Endothelial cell of umbilical vein (primary cell): ENCODE data around the gene PKMYT1. TPM values are rescaled to one million over a fixed set of nuclear protein-coding genes. Genes with fewer than 3 reads are reported as not detected.

ENCODE experiments used
- BruUV-seq: library from RNA; stranded (reverse); fragments of 400-500 nt; replicated peaks from 2 replicates; lab custom pipeline; 2021; lab: Mats Ljungman, UMichigan
- CTCF ChIA-PET: fragments of 300-600, 350-600 bp; sonication (Branson Sonifier 250); formaldehyde crosslinking; loops from one replicate; lab custom pipeline; 2021; ENCODE audit warnings: antibody characterized with exemption, inconsistent platforms; lab: Charles Lee
- POLR2A ChIA-PET: fragments of 300-600, 350-600 bp; sonication (Branson Sonifier 250); formaldehyde crosslinking; loops from one replicate; lab custom pipeline; 2021; ENCODE audit warnings: antibody characterized with exemption, inconsistent platforms; lab: Charles Lee
- DNase-seq: peaks from one replicate; pipeline ENCODE4 v3.0.0-alpha.2; 2011; ENCODE audit warnings: low read depth, low spot score
- FAIRE-seq: peaks from 2 replicates; lab custom pipeline; 2011; peaks lifted over from hg19 to GRCh38; lab: Jason Lieb, UNC
- H2AFZ ChIP-seq: 2 replicates; pipeline ENCODE4 v1.6.0; 2012; ENCODE audit warnings: low read depth, low read length, control low read depth, inconsistent platforms
- H3K27ac ChIP-seq: 2 replicates; pipeline ENCODE4 v1.5.1; 2011; ENCODE audit warnings: low read depth, mild to moderate bottlenecking, control low read depth, low read length, moderate library complexity; ENCODE audit not compliant: insufficient read depth
- H3K27me3 ChIP-seq, 2 experiments: 2 replicates each; pipeline versions ENCODE4 v1.6.0 to v1.6.1; 2011; ENCODE audit warnings: low read length in 2 of 2, mixed read lengths in 1 of 2; ENCODE audit not compliant: control insufficient read depth in 2 of 2, insufficient read depth in 2 of 2
- H3K36me3 ChIP-seq, 2 experiments: 2 replicates in 1 of 2; 3 replicates in 1 of 2; pipeline ENCODE4 v1.5.1; 2011; ENCODE audit warnings: low read length in 2 of 2, mild to moderate bottlenecking in 1 of 2, moderate library complexity in 1 of 2; ENCODE audit not compliant: control insufficient read depth in 2 of 2, insufficient read depth in 2 of 2; ENCODE audit errors: extremely low read depth in 1 of 2
- H3K4me1 ChIP-seq: 3 replicates; pipeline ENCODE4 v1.5.1; 2011; ENCODE audit warnings: mild to moderate bottlenecking, low read length; ENCODE audit not compliant: control insufficient read depth, insufficient read depth; ENCODE audit errors: extremely low read depth
- H3K4me2 ChIP-seq: 2 replicates; pipeline ENCODE4 v1.6.1; 2011; ENCODE audit warnings: low read length, control low read depth, mixed read lengths; ENCODE audit not compliant: insufficient read depth
- H3K4me3 ChIP-seq, 3 experiments: fragments of 200-600 bp in 1 of 3; sonication (generic), shearing (Covaris generic) in 1 of 3; replicated peaks in 1 of 3; 2 replicates each; pipeline ENCODE4 v1.5.1; 2011 to 2016; ENCODE audit warnings: control low read depth in 3 of 3, low read length in 3 of 3, mild to moderate bottlenecking in 2 of 3, inconsistent platforms in 1 of 3, low read depth in 1 of 3, moderate library complexity in 1 of 3; ENCODE audit not compliant: insufficient read depth in 1 of 3
- H3K79me2 ChIP-seq: 2 replicates; pipeline ENCODE4 v1.6.0; 2012; ENCODE audit warnings: low read length, inconsistent platforms; ENCODE audit not compliant: control insufficient read depth, insufficient read depth
- H3K9ac ChIP-seq: replicated peaks from 2 replicates; pipeline ENCODE3; 2011; ENCODE audit warnings: low read length, control low read depth; ENCODE audit not compliant: insufficient read depth; ENCODE audit errors: extremely low read depth
- H3K9me1 ChIP-seq: replicated peaks from 3 replicates; pipeline ENCODE4 v1.6.0; 2011; ENCODE audit warnings: mild to moderate bottlenecking, low read length; ENCODE audit not compliant: control insufficient read depth, insufficient read depth; ENCODE audit errors: extremely low read depth
- H3K9me3 ChIP-seq: replicated peaks from 2 replicates; pipeline ENCODE4 v1.5.1; 2012; ENCODE audit warnings: low read length, inconsistent platforms; ENCODE audit not compliant: control insufficient read depth, insufficient read depth
- H4K20me1 ChIP-seq: replicated peaks from 2 replicates; pipeline ENCODE3; 2011; ENCODE audit warnings: mild to moderate bottlenecking, low read length; ENCODE audit not compliant: control insufficient read depth, insufficient read depth; ENCODE audit errors: extremely low read depth
- FOS ChIP-seq: IDR thresholded peaks from 2 replicates; pipeline ENCODE4 v1.6.1; 2011; ENCODE audit warnings: mild to moderate bottlenecking, low read length, moderate library complexity, borderline replicate concordance; ENCODE audit not compliant: insufficient read depth
- GATA2 ChIP-seq: IDR thresholded peaks from 2 replicates; pipeline ENCODE4 v1.7.0; 2011; ENCODE audit warnings: low read depth, mild to moderate bottlenecking, moderate library complexity, mixed read lengths, low read length; ENCODE audit not compliant: insufficient read length, insufficient read depth
- MYC ChIP-seq: IDR thresholded peaks from one replicate; pipeline ENCODE4 v1.6.1; 2011; ENCODE audit warnings: mild to moderate bottlenecking, low read depth, low read length
- POLR2A ChIP-seq: IDR thresholded peaks from 2 replicates; pipeline ENCODE4 v1.6.1; 2012; ENCODE audit warnings: low read depth, mild to moderate bottlenecking, control low read depth, low read length
- POLR2AphosphoS5 ChIP-seq: IDR thresholded peaks from 2 replicates; pipeline ENCODE4 v1.6.1; 2012; ENCODE audit warnings: low read depth, mild to moderate bottlenecking, control low read depth, low read length, moderate library complexity; ENCODE audit not compliant: insufficient read depth
- dilution Hi-C: fragments of 300-500 bp; cut with MboI; formaldehyde crosslinking; loops from one replicate; pipeline ENCODE4 v1.15.0; 2019; ENCODE audit warnings: low sequenced_read_pairs; ENCODE audit not compliant: extremely low pct_ligation_motif_present
- intact Hi-C: fragments of 100-400 bp; cut with micrococcal nuclease; formaldehyde crosslinking; loops from one replicate; pipeline ENCODE4 v1.10.0; 2022
- polyA plus RNA-seq, 4 experiments: library from polyadenylated mRNA; depleted of rRNA in 3 of 4; stranded (reverse) in 3 of 4; unstranded in 1 of 4; fragments of >200 nt; gene quantifications; 2 replicates each; pipeline versions ENCODE4 v1.2.1 to v1.2.3, GENCODE V29; 2011 to 2012; ENCODE audit warnings: missing spikeins in 1 of 4
- total RNA-seq: library from RNA; stranded (reverse); gene quantifications from 2 replicates; pipeline ENCODE4 v1.2.3, GENCODE V29; 2021
- TF ChIP-seq, protein P1 (sequence below), 2 donors: IDR thresholded peaks; 1 replicate in 1 of 2; 2 replicates in 1 of 2; pipeline ENCODE4 v1.5.1; 2011; ENCODE audit warnings: low read length in 2 of 2, mild to moderate bottlenecking in 2 of 2, moderate library complexity in 2 of 2, control low read depth in 1 of 2, inconsistent platforms in 1 of 2, low read depth in 1 of 2; ENCODE audit not compliant: insufficient read depth in 1 of 2; ENCODE audit errors: extremely low read depth in 1 of 2
- TF ChIP-seq, protein P2 (sequence below): IDR thresholded peaks from 2 replicates; pipeline ENCODE4 v1.6.1; 2011; ENCODE audit not compliant: insufficient read depth, insufficient read length

The PKMYT1 gene
- total and polyA plus RNA-seq, 2 donors (not counting 3 experiments of a cell fraction or from before 2014, with no cell fraction given) = 26.1 to 48.5 TPM

DNA sequence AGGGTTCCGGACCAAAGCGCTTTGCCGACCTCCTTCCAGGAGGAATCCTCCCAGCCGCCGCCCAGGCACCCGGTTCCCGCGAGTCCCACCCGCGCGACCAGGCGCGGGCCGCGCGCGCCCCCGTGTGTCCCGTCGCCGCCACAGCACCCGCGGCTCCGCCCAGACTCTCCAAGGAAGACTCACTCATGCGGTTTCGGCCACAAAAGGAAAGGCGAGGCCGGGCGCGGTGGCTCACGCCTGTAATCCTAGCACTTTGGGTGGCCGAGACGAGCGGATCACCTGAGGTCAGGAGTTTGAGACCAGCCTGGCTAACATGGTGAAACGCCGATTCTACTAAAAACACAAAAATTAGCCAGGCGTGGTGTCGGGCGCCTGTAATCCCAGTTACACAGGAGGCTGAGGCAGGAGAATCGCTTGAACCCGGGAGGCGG lies 3.5 kb upstream of the PKMYT1 start:
- peak; percentile 88 for FAIRE-seq
- H3K27ac ChIP-seq = no peak overlapping the region
- no TSS peak for BruUV-seq
- H3K27me3 ChIP-seq = no peaks in the 10 kb centered on the region
- H3K79me2 ChIP-seq = peaks cover 5% of the 10 kb centered on the region
- intact Hi-C loops (no loop called here), dilution Hi-C loops (no loop called here)
- H3K9me1 ChIP-seq = no peaks in the 10 kb centered on the region
- no peaks in the 10 kb centered on the region for H3K36me3 ChIP-seq
- no peak overlapping the region for H3K4me3 ChIP-seq
- TF ChIP-seq MYC (no peak), GATA2 (no peak), POLR2A (no peak), FOS (no peak), POLR2AphosphoS5 (peak; percentile 74)
- TF ChIP-seq, protein P1, sequence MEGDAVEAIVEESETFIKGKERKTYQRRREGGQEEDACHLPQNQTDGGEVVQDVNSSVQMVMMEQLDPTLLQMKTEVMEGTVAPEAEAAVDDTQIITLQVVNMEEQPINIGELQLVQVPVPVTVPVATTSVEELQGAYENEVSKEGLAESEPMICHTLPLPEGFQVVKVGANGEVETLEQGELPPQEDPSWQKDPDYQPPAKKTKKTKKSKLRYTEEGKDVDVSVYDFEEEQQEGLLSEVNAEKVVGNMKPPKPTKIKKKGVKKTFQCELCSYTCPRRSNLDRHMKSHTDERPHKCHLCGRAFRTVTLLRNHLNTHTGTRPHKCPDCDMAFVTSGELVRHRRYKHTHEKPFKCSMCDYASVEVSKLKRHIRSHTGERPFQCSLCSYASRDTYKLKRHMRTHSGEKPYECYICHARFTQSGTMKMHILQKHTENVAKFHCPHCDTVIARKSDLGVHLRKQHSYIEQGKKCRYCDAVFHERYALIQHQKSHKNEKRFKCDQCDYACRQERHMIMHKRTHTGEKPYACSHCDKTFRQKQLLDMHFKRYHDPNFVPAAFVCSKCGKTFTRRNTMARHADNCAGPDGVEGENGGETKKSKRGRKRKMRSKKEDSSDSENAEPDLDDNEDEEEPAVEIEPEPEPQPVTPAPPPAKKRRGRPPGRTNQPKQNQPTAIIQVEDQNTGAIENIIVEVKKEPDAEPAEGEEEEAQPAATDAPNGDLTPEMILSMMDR (IDR thresholded peaks at IDR 0.05; ENCODE audit: extremely low read depth in 1 of 2, insufficient read depth in 1 of 2, low read depth in 1 of 2, low read length in 2 of 2) = peak; percentile 81 to 91
- TF ChIP-seq, protein P2, sequence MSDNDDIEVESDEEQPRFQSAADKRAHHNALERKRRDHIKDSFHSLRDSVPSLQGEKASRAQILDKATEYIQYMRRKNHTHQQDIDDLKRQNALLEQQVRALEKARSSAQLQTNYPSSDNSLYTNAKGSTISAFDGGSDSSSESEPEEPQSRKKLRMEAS = no peak
- peak overlapping the region; percentile 54 for H2AFZ ChIP-seq
- no peaks in the 10 kb centered on the region for H4K20me1 ChIP-seq
- peak overlapping the region; percentile 17 for H3K4me2 ChIP-seq
- ChIA-PET POLR2A (no interaction called here), CTCF (interaction anchor here (1.0 to 1.7 kb wide), 2 partner anchors 22 to 48 kb away, joined by 3 to 4 read pairs; no protein-coding TSS in a partner anchor)
- H3K4me1 ChIP-seq = peaks cover 10% of the 10 kb centered on the region
- DNase-seq = peak; percentile 76
- H3K9me3 ChIP-seq = no peaks in the 10 kb centered on the region
- no peak overlapping the region for H3K9ac ChIP-seq
